ENCODE measurements around the gene KRT5. TPM values are rescaled to one million over a fixed set of nuclear protein-coding genes. Genes with fewer than 3 reads are reported as not detected.
"Not testable (repeated sequence)": the region's sequence is repeated elsewhere in the genome, so short reads cannot be mapped to it uniquely, and the experiment has no call there.

KRT5 gene
- total and polyA plus RNA-seq, 2 of the 13 experiments (the other 11 are each of a cell fraction or from before 2014, with no cell fraction given), result 0.08 TPM; not detected in 1

GRCh38 chr12:52501490-52501889 lies 18.7 kb downstream of the KRT5 start:
- DNase-seq (ENCODE audit: low spot score) (no peak), FAIRE-seq (no peak), ATAC-seq (no peak)
- POLR2A ChIA-PET, result no interaction called here
- H3K4me3 ChIP-seq (replicated peaks in 1 of 3; ENCODE audit: insufficient read depth in 1 of 3, low read depth in 2 of 3, low read length in 3 of 3), result no peak overlapping the region
- no peaks in the 10 kb centered on the region for H3K4me1 ChIP-seq (ENCODE audit: insufficient read depth, low read length)
- H3K27ac ChIP-seq (ENCODE audit: extremely low read length, insufficient read depth, low read length), result no peak overlapping the region
- no peaks in the 10 kb centered on the region for H3K79me2 ChIP-seq (ENCODE audit: insufficient read depth, low read length)
- H3K27me3 ChIP-seq (ENCODE audit: control insufficient read depth in 1 of 2, insufficient read depth in 2 of 2, low read length in 2 of 2), result peaks cover 0 to 3% of the 10 kb centered on the region in 2 experiments; a peak in 1 of 5 replicates
- BruUV-seq (replicated peaks), result no TSS peak
- no peak overlapping the region for H3K9ac ChIP-seq (ENCODE audit: insufficient read depth, low read depth, low read length)
- no peaks in the 10 kb centered on the region for H3K9me3 ChIP-seq (ENCODE audit: low read length)
- H4K20me1 ChIP-seq (ENCODE audit: insufficient read depth, low read length), result no peaks in the 10 kb centered on the region
- no peak overlapping the region for H3K4me2 ChIP-seq (ENCODE audit: low read depth, low read length)
- TF ChIP-seq, protein P1, sequence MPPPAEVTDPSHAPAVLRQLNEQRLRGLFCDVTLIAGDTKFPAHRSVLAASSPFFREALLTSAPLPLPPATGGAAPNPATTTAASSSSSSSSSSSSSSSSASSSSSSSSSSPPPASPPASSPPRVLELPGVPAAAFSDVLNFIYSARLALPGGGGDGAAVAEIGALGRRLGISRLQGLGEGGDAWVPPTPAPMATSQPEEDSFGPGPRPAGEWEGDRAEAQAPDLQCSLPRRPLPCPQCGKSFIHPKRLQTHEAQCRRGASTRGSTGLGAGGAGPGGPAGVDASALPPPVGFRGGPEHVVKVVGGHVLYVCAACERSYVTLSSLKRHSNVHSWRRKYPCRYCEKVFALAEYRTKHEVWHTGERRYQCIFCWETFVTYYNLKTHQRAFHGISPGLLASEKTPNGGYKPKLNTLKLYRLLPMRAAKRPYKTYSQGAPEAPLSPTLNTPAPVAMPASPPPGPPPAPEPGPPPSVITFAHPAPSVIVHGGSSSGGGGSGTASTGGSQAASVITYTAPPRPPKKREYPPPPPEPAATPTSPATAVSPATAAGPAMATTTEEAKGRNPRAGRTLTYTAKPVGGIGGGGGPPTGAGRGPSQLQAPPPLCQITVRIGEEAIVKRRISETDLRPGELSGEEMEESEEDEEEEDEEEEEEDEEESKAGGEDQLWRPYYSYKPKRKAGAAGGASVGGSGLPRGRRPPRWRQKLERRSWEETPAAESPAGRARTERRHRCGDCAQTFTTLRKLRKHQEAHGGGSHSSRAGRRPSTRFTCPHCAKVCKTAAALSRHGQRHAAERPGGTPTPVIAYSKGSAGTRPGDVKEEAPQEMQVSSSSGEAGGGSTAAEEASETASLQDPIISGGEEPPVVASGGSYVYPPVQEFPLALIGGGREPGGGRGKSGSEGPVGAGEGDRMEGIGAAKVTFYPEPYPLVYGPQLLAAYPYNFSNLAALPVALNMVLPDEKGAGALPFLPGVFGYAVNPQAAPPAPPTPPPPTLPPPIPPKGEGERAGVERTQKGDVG (CRISPR knock-in tag; IDR thresholded peaks at IDR 0.05; ENCODE audit: borderline replicate concordance), result no peak
- TF ChIP-seq JDP2 (CRISPR knock-in tag; IDR thresholded peaks at IDR 0.05; ENCODE audit: borderline replicate concordance), result no peak
- no peak for TF ChIP-seq ZNF431 (CRISPR knock-in tag; IDR thresholded peaks at IDR 0.05; ENCODE audit: borderline replicate concordance, low read depth)
- no peak for TF ChIP-seq ZNF326 (CRISPR knock-in tag; IDR thresholded peaks at IDR 0.05; ENCODE audit: borderline replicate concordance)
- TF ChIP-seq ZFP36L2 (CRISPR knock-in tag; IDR thresholded peaks at IDR 0.05), result no peak
- 50% methylated on average over 7 of the region's 7 CpGs for WGBS (ENCODE audit: low lambda C conversion rate)
- no peaks in the 10 kb centered on the region for H3K36me3 ChIP-seq (replicated peaks in 1 of 2; ENCODE audit: control insufficient read depth in 1 of 2, insufficient read depth in 2 of 2, low read length in 2 of 2)
- CTCF ChIA-PET (ENCODE audit: low intra/inter-chr PET ratio, low total read pairs), result no interaction called here
- H2AFZ ChIP-seq (ENCODE audit: low read length), result no peak overlapping the region
- in situ Hi-C loops (cut with HindIII; ENCODE audit: extremely low pct_ligation_motif_present, low pct_unique_long_range_greater_than_20kb), result no loop called here
- intact Hi-C loops (cut with micrococcal nuclease; ENCODE audit: unreplicated experiment), result no loop called here

- H3K4me2 ChIP-seq (ENCODE audit: low read depth, low read length); H3K4me1 ChIP-seq (ENCODE audit: insufficient read depth, low read length); H2AFZ ChIP-seq (ENCODE audit: low read length); CTCF ChIA-PET (ENCODE audit: low intra/inter-chr PET ratio, low total read pairs); POLR2A ChIA-PET; H3K79me2 ChIP-seq (ENCODE audit: insufficient read depth, low read length); in situ Hi-C loops (cut with HindIII; ENCODE audit: extremely low pct_ligation_motif_present, low pct_unique_long_range_greater_than_20kb); H3K9ac ChIP-seq (ENCODE audit: insufficient read depth, low read depth, low read length); H3K27me3 ChIP-seq (ENCODE audit: control insufficient read depth in 1 of 2, insufficient read depth in 2 of 2, low read length in 2 of 2); FAIRE-seq; ATAC-seq; H3K9me3 ChIP-seq (ENCODE audit: low read length); H4K20me1 ChIP-seq (ENCODE audit: insufficient read depth, low read length); H3K27ac ChIP-seq (ENCODE audit: extremely low read length, insufficient read depth, low read length); intact Hi-C loops (cut with micrococcal nuclease; ENCODE audit: unreplicated experiment); DNase-seq (ENCODE audit: low spot score); H3K4me3 ChIP-seq (replicated peaks in 1 of 3; ENCODE audit: insufficient read depth in 1 of 3, low read depth in 2 of 3, low read length in 3 of 3); H3K36me3 ChIP-seq (replicated peaks in 1 of 2; ENCODE audit: control insufficient read depth in 1 of 2, insufficient read depth in 2 of 2, low read length in 2 of 2); BruUV-seq (replicated peaks): not testable (repeated sequence)
- 2% methylated on average over 6 of the region's 6 CpGs for WGBS (ENCODE audit: low lambda C conversion rate)
Observed at GRCh38 chr12:52500574-52500973, 19.6 kb downstream of the KRT5 start.
